ENCODE results near the gene EYS.
A peak's percentile ranks its signal among the peaks of the same experiment; 100 is the strongest.

EYS gene

GRCh38 chr6:64213697-64214096, 1493.3 kb downstream of the EYS start:
- DNase-seq = no peak

DNA sequence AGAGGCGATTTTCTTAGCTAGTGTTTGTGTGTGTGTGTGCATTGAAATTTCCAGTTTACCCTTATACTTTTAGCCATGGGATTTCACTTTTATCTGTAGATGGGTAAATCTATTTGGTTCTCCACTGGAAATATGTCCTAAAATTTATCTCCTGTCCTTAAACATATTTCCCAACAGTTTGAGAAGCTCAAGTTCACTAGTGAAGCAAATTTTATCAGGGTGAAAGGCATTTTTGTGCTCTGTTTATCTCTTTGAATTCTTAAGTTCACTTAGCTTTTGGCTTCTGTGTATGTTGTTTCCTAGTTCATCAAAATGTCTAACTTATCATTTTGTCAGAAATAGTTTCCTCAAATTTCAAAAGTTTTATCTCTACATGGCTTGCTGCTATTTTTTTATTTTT, 1509.8 kb downstream of the EYS start:
- no peak for DNase-seq

DNA sequence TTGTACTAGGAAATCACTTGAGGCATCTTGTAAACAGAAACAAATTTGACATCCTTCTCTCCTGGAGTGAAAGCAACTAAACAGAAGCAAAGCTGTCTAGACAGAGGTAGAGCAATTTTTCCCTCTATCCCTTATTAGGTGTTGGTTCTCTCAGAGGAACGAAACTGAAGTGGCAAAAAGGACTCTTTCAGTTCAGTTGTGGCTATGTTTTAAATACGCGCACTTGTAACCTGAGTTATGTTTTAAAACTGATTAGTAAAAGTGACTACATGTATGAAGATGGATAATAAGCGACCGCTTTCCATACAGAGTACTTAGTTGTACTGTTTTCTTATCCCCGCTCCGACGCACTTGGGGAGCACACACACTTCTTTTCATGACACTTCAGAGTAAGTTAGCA, 1520.4 kb downstream of the EYS start:
- DNase-seq = no peak

DNA sequence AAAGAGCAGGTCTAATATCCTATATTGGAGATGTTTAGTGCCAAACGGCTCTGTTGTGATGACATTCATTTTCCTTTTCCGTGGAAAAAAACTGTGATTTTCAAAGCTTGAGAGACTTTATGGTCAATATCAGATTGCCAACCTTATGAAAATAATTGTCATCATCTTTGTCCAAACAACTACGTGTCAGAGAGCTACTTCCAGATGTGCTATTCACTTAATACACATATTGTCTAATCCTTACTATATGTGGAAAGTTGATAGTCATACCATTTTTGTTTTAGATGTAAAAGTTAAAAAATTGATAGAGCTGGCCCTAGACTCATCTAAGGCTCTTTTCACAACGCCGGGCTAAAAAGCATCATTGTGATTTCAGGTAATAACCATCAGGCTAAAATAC, 1521.4 kb downstream of the EYS start:
- no peak for DNase-seq

- DNase-seq = no peak
Measured at GRCh38 chr6:64175296-64175695, 1531.7 kb downstream of the EYS start.

- DNase-seq = no peak
Measured at GRCh38 chr6:64170316-64170715, 1536.7 kb downstream of the EYS start.

DNA sequence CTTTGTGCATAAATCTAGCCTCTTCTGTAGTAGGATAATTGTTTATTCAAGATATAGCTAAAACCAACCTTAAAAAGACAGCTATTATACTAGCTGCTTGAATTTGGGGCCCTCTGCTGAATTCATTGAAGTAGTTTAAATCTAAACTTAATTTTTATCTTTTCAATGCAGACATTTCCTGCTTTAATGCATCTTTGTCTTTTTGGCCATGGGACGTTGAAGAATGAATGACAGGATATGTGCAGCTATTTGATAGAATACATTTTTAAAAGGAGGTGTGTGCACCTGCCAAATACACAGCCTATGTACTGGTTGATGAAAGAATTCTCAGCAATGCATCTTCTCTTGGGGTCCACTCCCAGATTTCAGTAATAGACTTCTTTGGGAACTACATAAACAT, 1546.5 kb downstream of the EYS start:
- no peak for DNase-seq

DNA sequence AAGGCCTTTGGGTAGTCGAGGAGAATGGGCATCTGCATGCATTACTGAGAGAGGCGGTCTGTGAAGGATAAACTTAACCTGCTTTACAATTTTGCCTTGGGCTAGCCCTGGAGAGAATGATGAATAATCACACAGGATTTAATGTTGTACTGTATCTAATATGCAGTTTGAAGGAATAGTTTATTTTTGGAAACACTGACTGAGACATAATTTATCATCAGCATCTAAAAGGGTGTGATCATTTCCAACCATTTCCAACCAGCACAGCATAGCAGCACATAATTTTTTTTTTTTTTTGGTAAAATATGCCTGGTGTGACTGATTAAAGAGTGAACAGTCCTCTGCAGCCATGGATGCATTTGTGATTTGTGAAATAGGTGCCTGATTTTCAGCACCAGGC, 1552.0 kb downstream of the EYS start:
- DNase-seq = no peak

DNA sequence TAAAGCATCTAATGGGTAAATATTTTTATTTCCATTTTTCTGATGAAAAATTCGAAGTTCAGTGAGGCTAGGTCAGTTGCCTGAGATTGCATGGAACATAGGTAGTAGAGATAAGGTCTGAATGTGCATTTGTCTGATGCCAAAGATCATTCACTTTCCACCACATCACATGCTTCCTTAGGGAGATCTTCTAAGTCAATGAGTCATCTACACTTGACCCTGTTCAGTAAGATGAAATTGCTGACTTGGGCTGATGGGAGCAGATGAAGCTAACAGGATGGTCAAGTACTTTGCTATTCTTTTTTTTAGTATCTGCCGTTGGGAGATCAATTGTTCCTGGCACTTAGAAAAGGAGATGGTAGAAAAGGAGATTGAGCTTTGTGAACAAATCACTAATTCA, 1560.2 kb downstream of the EYS start:
- no peak for DNase-seq

DNA sequence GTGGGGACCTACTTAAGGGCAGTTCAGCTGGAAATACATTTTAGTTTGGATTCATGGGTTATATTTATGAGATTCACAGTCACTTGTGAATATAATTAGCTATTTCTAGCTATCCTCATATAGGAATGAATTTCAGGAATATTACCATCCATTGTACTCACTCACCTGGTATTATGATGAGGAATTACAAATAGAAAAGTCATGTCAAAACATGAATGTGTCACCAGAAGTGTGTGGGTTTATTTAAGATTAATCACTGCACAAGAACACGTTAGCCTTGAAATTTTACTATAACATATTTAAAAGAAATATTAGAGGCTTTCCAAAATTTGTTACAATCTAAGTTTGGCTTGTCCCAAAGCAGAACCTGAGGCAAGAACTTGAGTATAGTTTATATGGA, 1560.9 kb downstream of the EYS start:
- no peak for DNase-seq

GRCh38 chr6:64145658-64146057, 1561.4 kb downstream of the EYS start:
- DNase-seq = no peak

DNA sequence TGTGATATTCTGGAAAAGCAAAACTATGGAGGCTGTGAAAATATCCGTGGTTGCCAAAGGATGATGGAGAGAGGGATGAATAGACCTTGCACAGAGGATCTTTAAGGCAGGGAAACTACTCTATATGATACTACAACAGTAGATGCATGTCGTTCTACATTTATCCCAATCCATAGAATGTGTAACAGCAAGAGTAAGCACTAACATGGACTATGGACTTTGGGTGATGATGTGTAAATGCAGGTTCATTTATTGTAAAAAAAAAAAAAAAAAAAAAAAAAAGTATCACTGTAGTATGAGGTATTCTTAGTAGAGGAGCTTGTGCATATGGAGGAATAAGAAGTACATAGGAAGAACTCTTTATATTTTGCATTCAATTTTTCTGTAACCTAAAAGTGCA, 1563.9 kb downstream of the EYS start:
- no peak for DNase-seq

- DNase-seq = no peak
Measured at GRCh38 chr6:64141680-64142079, 1565.3 kb downstream of the EYS start.

GRCh38 chr6:64128301-64129024, 1578.6 kb downstream of the EYS start:
- no peak for DNase-seq

DNA sequence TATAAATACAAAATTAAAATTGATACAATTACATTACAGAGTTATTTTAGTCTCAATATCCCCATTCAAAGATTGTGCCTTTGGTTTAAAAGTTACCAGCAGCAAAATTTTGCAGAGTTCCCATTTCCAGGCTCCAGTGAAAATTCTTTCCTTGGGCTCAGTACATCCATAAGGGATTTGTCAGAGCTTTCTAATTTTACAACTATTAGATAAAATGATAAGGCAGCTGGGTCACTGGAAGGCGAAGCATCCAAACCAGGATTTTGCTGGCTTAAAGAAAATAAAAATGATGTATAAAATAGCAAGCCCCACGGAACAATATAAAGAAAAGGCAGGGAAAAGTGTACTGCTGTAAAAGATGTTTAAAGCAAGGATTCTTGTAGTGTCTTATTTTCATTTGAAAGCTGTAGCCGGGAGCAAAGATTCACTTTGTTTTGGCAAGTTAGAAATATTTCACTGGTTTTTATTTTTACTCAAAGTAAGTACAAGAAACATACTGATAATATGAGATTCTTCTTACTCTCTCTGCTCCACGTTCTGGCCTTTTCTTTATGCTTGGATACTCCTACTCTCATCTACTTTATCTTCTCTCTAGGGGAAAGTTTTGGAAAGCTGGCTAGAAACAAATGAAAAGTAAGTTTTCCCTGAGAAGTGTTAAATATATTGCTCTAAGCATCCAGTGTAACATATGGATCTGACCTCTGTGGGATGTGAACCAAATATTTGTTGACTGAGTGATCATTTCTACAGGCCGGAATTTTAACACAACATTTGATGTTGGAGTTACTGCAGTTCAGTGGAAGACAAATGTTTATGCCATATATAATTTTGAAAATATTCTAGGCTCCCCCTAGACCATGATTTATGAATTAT, 1583.0 kb downstream of the EYS start:
- DNase-seq = peak; percentile 35

- DNase-seq = no peak
Measured at GRCh38 chr6:64122712-64123375, 1584.2 kb downstream of the EYS start.

GRCh38 chr6:64121011-64121565, 1585.9 kb downstream of the EYS start:
- DNase-seq = no peak

- DNase-seq = peak; percentile 33
Measured at GRCh38 chr6:64113704-64114103, 1593.3 kb downstream of the EYS start.

GRCh38 chr6:64104051-64104450, 1603.0 kb downstream of the EYS start:
- DNase-seq = no peak

GRCh38 chr6:64103480-64103879, 1603.5 kb downstream of the EYS start:
- DNase-seq = no peak

- no peak for DNase-seq
Measured at GRCh38 chr6:64100702-64101303, 1606.2 kb downstream of the EYS start.

- peak; percentile 48 for DNase-seq
Measured at GRCh38 chr6:64090352-64090751, 1616.7 kb downstream of the EYS start.

DNA sequence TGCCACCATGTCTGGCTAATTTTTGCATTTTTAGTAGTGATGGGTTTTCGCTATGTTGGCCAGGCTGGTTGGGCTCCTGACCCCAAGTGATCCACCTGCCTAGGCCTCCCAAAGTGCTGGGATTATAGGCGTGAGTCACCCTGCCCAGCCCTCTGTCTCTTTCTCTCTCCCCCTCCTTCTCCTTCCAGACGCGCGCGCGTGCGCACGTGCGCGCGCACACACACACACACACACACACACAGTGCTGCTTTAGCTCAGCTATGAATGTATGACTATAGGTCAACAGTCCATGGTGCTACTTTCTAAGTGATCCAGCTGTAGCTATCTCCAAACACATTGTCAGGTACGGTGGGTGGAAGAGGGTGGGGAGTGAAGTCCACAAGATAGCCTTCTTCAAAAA, 1621.9 kb downstream of the EYS start:
- DNase-seq = no peak
